ENCODE data around the gene ZNF33B. TPM values are rescaled to one million over a fixed set of nuclear protein-coding genes. Genes with fewer than 3 reads are reported as not detected.

ZNF33B gene
- total RNA-seq = 13.9 and 20.3 TPM in 2 replicates

DNA sequence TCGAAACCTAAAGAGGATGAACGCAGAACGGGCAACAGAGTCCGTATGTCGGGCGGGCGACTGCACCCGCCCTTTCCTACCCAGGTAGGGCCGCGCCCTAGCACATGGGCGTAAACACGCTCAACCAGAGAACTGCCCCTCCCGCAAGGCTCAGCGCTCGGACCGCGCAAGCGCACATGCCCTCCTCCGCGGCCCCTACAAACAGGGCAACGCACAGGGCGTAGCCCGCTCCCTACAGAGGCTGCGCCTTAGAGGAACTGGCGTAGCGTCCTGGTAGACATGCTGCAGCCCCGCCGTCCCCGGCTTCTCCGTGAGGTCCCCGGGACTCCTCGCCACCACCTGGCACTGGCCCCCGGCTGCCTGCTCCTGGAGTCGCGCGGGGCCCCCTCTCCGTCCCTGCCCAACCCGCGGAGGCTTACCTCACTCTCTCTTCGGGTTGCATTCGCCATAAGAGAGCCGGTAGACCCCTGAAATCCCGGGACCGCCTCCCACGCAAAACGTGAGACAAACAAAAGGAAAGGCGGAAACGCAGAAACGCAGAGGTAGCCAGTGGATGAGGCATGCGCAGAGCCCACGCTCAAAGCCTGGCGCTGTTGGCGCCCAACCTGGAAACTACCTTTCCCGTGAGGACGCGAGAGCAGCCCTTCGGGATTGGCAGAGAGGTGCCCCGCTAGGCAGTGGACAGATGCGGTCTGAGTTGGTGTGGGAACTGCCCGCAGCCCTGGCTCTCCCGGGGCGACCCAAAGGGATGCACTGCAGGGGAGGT, at the start of gene ZNF33B:
ZNF33B (minus strand) TSS at position 516 of the 766 bp plus-strand sequence. CDS start 1,642 bp downstream, outside the sequence.

Small RNAs within 50 kb of the gene (small RNA-seq; reads per million reads assigned to genes)
- gene AL022345.1 (not detected), gene AL022345.2 (not detected), gene AL022345.3 (not detected), gene FXYD6P1 (0.11 reads per million), gene RNU6-1170P (not detected)

Other genes starting within 250 kb of the ZNF33B start
- 22.2 and 28.2 TPM in 2 replicates for gene BMS1, start 144.2 kb upstream of the ZNF33B start, total RNA-seq